ENCODE results near the gene FCHSD2.

- TF ChIP-seq EZH2 (IDR thresholded peaks at IDR 0.05; ENCODE audit: low read depth): no peak
- TF ChIP-seq, protein P1, sequence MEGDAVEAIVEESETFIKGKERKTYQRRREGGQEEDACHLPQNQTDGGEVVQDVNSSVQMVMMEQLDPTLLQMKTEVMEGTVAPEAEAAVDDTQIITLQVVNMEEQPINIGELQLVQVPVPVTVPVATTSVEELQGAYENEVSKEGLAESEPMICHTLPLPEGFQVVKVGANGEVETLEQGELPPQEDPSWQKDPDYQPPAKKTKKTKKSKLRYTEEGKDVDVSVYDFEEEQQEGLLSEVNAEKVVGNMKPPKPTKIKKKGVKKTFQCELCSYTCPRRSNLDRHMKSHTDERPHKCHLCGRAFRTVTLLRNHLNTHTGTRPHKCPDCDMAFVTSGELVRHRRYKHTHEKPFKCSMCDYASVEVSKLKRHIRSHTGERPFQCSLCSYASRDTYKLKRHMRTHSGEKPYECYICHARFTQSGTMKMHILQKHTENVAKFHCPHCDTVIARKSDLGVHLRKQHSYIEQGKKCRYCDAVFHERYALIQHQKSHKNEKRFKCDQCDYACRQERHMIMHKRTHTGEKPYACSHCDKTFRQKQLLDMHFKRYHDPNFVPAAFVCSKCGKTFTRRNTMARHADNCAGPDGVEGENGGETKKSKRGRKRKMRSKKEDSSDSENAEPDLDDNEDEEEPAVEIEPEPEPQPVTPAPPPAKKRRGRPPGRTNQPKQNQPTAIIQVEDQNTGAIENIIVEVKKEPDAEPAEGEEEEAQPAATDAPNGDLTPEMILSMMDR (conservative IDR thresholded peaks at IDR 0.05): no peak
Measured at GRCh38 chr11:73034777-73035176, 107.3 kb downstream of the FCHSD2 start.

Data from PC-9 (cell line).